ENCODE data around the gene SLC9B2.

SLC9B2 gene

GRCh38 chr4:103052145-103052544 is 24.4 kb downstream of the SLC9B2 start:
- CTCF ChIA-PET = interaction anchor here (0.8 kb wide), 1 partner anchor 48 kb away, joined by 10 read pairs; no protein-coding TSS in a partner anchor
- Histone ChIP-seq H3K27ac (ENCODE audit: extremely low read depth, low read depth, low read length) (no peak overlapping the region), H3K9me3 (ENCODE audit: control insufficient read depth, insufficient read depth, low read depth, low read length) (no peaks in the 10 kb centered on the region), H3K36me3 (ENCODE audit: control insufficient read depth in 2 of 2, insufficient read depth in 1 of 2, low read length in 2 of 2) (peaks cover 0 to 26% of the 10 kb centered on the region in 2 experiments; a peak in 1 of 3 replicates), H3K4me3 (ENCODE audit: low read depth, low read length) (no peak overlapping the region), H3K4me1 (ENCODE audit: control insufficient read depth, insufficient read depth, low read length) (no peaks in the 10 kb centered on the region)
- TF ChIP-seq ZNF777 (tag by site-specific recombination; IDR thresholded peaks at IDR 0.05; ENCODE audit: borderline replicate concordance) = no peak
- no peak for TF ChIP-seq HOXD13 (CRISPR knock-in tag; IDR thresholded peaks at IDR 0.05; ENCODE audit: borderline replicate concordance)
- no peak for TF ChIP-seq ZNF121 (tag by site-specific recombination; IDR thresholded peaks at IDR 0.05)
- TF ChIP-seq TRIM28 (IDR thresholded peaks at IDR 0.05; ENCODE audit: borderline replicate concordance, low read length) = no peak
- POLR2A ChIA-PET = interaction anchor here (0.7 kb wide), 1 partner anchor 614 kb away, joined by 3 read pairs; no protein-coding TSS in a partner anchor

DNA sequence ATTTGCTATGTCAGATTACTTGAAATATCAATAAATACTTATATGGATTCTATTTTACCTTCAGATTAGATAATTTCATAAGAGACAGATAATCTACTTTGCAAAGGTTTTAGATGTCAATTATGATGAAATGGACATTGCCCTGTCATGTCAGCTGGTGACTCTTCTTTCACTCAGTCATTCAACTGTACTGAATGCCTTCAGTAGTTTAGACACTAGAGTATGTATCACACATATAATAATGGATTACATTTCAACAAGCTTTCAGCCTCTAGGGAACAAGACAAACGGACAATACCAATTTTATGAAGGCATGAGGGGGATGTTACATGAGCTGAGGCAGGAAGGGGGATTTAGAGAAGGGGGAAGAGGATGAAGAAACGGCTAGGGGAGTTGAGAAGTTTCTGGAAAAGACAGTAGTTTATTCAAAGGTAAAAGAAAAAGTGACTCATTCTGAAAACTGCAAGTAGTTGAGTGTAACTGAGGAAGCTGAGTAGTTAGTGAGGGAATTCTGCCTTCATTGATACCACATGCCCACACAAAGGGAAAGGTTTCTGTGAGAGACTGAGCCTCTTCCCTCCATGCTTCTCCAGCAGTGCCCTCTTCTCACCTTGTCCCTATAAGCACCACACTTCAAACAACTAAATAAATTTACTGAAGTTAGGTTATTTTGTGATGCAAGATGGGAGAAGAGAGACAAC is 25.7 kb downstream of the SLC9B2 start:
- POLR2A ChIA-PET = no interaction called here
- Histone ChIP-seq H3K4me1 (ENCODE audit: control insufficient read depth, insufficient read depth, low read length) (no peaks in the 10 kb centered on the region), H3K4me3 (ENCODE audit: low read depth, low read length) (no peak overlapping the region), H3K9me3 (ENCODE audit: control insufficient read depth, insufficient read depth, low read depth, low read length) (no peaks in the 10 kb centered on the region), H3K27ac (ENCODE audit: extremely low read depth, low read depth, low read length) (no peak overlapping the region), H3K36me3 (ENCODE audit: control insufficient read depth in 2 of 2, insufficient read depth in 1 of 2, low read length in 2 of 2) (peaks cover 0 to 33% of the 10 kb centered on the region in 2 experiments; a peak in 1 of 3 replicates)
- CTCF ChIA-PET = interaction anchor here (0.6 kb wide), 1 partner anchor 10 kb away, joined by 3 read pairs; no protein-coding TSS in a partner anchor
- TF ChIP-seq EGR2 (tag by site-specific recombination; IDR thresholded peaks at IDR 0.05; ENCODE audit: low read depth) (no peak), ZNF623 (tag by site-specific recombination; IDR thresholded peaks at IDR 0.05) (no peak), TSHZ1 (tag by site-specific recombination; IDR thresholded peaks at IDR 0.05; ENCODE audit: borderline replicate concordance) (no peak), ZNF341 (tag by site-specific recombination; IDR thresholded peaks at IDR 0.05; ENCODE audit: low read depth) (no peak), ZFP37 (tag by site-specific recombination; IDR thresholded peaks at IDR 0.05) (no peak), ZNF548 (tag by site-specific recombination; IDR thresholded peaks at IDR 0.05) (no peak), ZNF521 (tag by site-specific recombination; IDR thresholded peaks at IDR 0.05) (no peak), KLF17 (tag by site-specific recombination; IDR thresholded peaks at IDR 0.05) (no peak), ZBTB20 (tag by site-specific recombination; IDR thresholded peaks at IDR 0.05) (no peak), ZNF600 (tag by site-specific recombination; IDR thresholded peaks at IDR 0.05) (no peak), ZNF26 (tag by site-specific recombination; IDR thresholded peaks at IDR 0.05) (no peak), RBAK (tag by site-specific recombination; IDR thresholded peaks at IDR 0.05) (no peak), SCRT2 (tag by site-specific recombination; IDR thresholded peaks at IDR 0.05) (no peak), ZNF660 (tag by site-specific recombination; IDR thresholded peaks at IDR 0.05) (no peak), ZNF571 (tag by site-specific recombination; IDR thresholded peaks at IDR 0.05) (no peak)
- TF ChIP-seq, protein P1, sequence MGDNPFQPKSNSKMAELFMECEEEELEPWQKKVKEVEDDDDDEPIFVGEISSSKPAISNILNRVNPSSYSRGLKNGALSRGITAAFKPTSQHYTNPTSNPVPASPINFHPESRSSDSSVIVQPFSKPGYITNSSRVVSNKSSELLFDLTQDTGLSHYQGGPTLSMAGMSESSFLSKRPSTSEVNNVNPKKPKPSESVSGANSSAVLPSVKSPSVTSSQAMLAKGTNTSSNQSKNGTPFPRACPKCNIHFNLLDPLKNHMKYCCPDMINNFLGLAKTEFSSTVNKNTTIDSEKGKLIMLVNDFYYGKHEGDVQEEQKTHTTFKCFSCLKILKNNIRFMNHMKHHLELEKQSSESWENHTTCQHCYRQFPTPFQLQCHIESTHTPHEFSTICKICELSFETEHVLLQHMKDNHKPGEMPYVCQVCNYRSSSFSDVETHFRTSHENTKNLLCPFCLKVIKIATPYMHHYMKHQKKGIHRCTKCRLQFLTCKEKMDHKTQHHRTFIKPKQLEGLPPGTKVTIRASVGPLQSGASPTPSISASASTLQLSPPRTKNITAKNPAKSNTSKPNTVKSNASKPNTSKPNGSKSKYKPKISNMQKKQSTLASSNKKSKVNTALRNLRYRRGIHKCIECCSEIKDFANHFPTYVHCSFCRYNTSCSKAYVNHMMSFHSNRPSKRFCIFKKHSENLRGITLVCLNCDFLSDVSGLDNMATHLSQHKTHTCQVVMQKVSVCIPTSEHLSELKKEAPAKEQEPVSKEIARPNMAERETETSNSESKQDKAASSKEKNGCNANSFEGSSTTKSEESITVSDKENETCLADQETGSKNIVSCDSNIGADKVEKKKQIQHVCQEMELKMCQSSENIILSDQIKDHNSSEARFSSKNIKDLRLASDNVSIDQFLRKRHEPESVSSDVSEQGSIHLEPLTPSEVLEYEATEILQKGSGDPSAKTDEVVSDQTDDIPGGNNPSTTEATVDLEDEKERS (tag by site-specific recombination; IDR thresholded peaks at IDR 0.05) = no peak
- TF ChIP-seq, protein P2, sequence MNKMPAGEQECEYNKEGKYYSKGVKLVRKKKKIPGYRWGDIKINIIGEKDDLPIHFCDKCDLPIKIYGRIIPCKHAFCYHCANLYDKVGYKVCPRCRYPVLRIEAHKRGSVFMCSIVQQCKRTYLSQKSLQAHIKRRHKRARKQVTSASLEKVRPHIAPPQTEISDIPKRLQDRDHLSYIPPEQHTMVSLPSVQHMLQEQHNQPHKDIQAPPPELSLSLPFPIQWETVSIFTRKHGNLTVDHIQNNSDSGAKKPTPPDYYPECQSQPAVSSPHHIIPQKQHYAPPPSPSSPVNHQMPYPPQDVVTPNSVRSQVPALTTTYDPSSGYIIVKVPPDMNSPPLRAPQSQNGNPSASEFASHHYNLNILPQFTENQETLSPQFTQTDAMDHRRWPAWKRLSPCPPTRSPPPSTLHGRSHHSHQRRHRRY (tag by site-specific recombination; IDR thresholded peaks at IDR 0.05) = no peak

Data from HEK293 (cell line).